Activated CD4-positive, alpha-beta memory T cell treated with anti-CD3 and anti-CD28 coated beads, Interleukin-2, amount 10 ng/mL, durations not matched to agents 7 days and 5 days (primary cell): ENCODE data around the gene DYRK4. TPM values are rescaled to one million over a fixed set of nuclear protein-coding genes. Genes with fewer than 3 reads are reported as not detected.

Source experiments
- CTCF ChIA-PET: fragments of 350-600 bp; sonication (Branson Sonifier 250); formaldehyde crosslinking; loops from one replicate; lab custom pipeline; 2021; ENCODE audit warnings: antibody characterized with exemption, inconsistent platforms; lab: Charles Lee
- POLR2A ChIA-PET: fragments of 350-600 bp; sonication (Branson Sonifier 250); formaldehyde crosslinking; loops from one replicate; lab custom pipeline; 2021; ENCODE audit warnings: antibody characterized with exemption; lab: Charles Lee
- DNase-seq: peaks from one replicate; pipeline ENCODE4 v3.0.0-alpha.2; 2020
- H3K27ac Mint-ChIP-seq: one replicate; pipeline ENCODE4 v1.8.0; 2021; ENCODE audit warnings: mild to moderate bottlenecking, mixed read lengths
- H3K27me3 Mint-ChIP-seq: one replicate; pipeline ENCODE4 v1.8.0; 2021; ENCODE audit warnings: mixed read lengths
- H3K36me3 Mint-ChIP-seq: one replicate; pipeline ENCODE4 v1.8.0; 2021; ENCODE audit warnings: low read depth, mixed read lengths
- H3K4me1 Mint-ChIP-seq: one replicate; pipeline ENCODE4 v1.8.0; 2021; ENCODE audit warnings: mixed read lengths
- H3K4me3 Mint-ChIP-seq: one replicate; pipeline ENCODE4 v1.8.0; 2021; ENCODE audit warnings: mild to moderate bottlenecking, mixed read lengths
- H3K9me3 Mint-ChIP-seq: one replicate; pipeline ENCODE4 v1.8.0; 2021; ENCODE audit warnings: mixed read lengths
- total RNA-seq, 2 experiments: library from RNA; stranded (reverse); gene quantifications; one replicate each; pipeline ENCODE4 v1.2.3, GENCODE V29; 2021

Gene DYRK4
- total RNA-seq, 2 experiments from 2014 or later = 22.9 to 24.4 TPM

DNA sequence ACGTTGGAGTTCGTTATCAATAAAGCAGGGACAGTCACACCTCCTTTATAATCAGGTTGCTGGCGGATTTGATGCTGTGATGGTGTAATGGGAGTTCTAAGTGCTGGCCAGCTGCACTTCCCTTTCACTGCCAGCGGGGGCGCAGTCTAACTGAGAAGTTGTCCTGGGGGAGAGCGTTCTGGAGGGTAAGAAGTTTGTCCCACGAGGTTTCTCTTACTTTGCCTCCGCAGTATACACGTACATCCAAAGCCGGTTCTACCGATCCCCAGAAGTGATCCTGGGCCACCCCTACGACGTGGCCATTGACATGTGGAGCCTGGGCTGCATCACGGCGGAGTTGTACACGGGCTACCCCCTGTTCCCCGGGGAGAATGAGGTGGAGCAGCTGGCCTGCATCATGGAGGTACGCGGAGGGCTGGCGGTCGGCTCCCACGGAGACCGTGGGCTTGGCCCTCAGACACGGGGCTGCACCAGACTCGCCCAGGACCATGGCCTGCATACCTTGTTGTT lies 42.7 kb downstream of the DYRK4 start:
- DNase-seq = peak; percentile 84
- H3K4me3 Mint-ChIP-seq = peak overlapping the region; percentile 91
- no peaks in the 10 kb centered on the region for H3K9me3 Mint-ChIP-seq
- ChIA-PET CTCF (interaction anchor here (0.6 to 2.5 kb wide), 15 partner anchors 7 to 723 kb away, joined by 3 to 15 read pairs (median 4); partner anchors contain the start of genes AKAP3 and NDUFA9), POLR2A (interaction anchor here (0.8 to 2.1 kb wide), 2 partner anchors 45 to 66 kb away, joined by 3 to 10 read pairs; partner anchors contain the start of genes AKAP3 and NDUFA9)
- H3K4me1 Mint-ChIP-seq = peaks cover 12% of the 10 kb centered on the region
- H3K27me3 Mint-ChIP-seq = peaks cover 20% of the 10 kb centered on the region
- peak overlapping the region; percentile 68 for H3K27ac Mint-ChIP-seq
- peaks cover 2% of the 10 kb centered on the region for H3K36me3 Mint-ChIP-seq

DNA sequence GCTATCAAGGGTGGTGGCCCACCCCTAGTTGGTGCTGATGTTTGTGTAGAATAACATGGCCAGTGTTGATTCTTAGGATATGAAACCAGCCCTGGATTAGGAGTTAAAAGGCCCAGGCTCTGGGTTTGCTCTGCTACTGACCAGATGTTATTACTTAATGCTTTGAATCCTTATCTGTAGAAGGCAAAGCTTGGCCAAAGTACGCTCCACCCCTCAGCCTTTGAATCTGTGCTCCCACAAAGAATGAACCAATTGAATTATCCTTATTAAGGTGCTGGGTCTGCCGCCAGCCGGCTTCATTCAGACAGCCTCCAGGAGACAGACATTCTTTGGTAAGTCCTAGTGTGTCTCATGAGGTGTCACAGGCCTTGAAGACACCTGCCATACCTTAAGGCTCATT lies 45.0 kb downstream of the DYRK4 start:
- Mint-ChIP-seq H3K9me3 (no peaks in the 10 kb centered on the region), H3K36me3 (peaks cover 5% of the 10 kb centered on the region), H3K27me3 (peaks cover 17% of the 10 kb centered on the region), H3K27ac (no peak overlapping the region), H3K4me3 (no peak overlapping the region), H3K4me1 (peaks cover 12% of the 10 kb centered on the region)
- POLR2A ChIA-PET = no interaction called here
- no peak for DNase-seq
- CTCF ChIA-PET = no interaction called here

DNA sequence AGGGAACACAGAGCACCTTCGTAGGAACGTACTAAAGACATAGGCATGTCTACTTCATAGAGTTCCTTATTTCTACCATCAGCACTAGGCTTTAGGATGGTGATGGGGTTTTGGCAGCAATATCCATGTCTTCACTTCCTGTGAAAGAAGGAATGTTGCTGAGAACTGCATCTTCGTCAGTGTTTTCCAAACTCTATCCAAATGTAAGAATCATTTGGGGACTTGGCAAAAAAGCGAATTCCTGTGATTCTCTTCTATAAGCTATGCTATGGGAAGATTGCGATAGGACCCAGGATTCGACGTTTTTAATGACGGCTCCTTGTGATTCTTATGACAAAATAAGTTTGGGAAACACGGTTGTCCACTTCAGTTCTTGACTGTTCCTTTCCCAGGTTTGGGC lies 47.1 kb downstream of the DYRK4 start:
- Mint-ChIP-seq H3K27ac (no peak overlapping the region), H3K27me3 (peaks cover 4% of the 10 kb centered on the region), H3K9me3 (no peaks in the 10 kb centered on the region), H3K4me3 (no peak overlapping the region), H3K36me3 (peaks cover 19% of the 10 kb centered on the region), H3K4me1 (peaks cover 12% of the 10 kb centered on the region)
- DNase-seq = no peak
- POLR2A ChIA-PET = no interaction called here
- CTCF ChIA-PET = interaction anchor here (1.5 kb wide), 1 partner anchor 40 kb away, joined by 4 read pairs; the partner anchor contains the start of genes AKAP3 and NDUFA9

DNA sequence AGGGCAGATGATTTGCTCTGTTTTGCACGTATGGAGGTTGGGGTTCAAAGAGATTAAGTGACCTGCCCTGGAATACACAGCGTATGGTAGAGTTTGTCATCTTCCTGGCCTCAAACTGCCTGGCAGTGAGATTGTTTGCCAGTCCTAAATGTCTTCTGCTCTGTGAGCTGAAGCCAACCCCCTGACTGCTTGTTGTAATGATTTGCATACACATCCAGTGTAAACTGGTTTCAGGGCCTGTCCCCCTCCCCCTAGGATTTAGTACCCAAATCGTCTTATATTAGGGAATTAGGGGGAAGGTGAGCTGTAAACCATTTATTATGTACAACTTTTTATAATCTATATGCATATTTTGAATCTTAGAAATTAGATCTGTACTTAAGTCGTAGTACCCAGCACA lies 48.5 kb downstream of the DYRK4 start:
- H3K4me3 Mint-ChIP-seq = no peak overlapping the region
- H3K4me1 Mint-ChIP-seq = peaks cover 5% of the 10 kb centered on the region
- no peak overlapping the region for H3K27ac Mint-ChIP-seq
- no peaks in the 10 kb centered on the region for H3K27me3 Mint-ChIP-seq
- H3K9me3 Mint-ChIP-seq = no peaks in the 10 kb centered on the region
- no peak for DNase-seq
- H3K36me3 Mint-ChIP-seq = peaks cover 20% of the 10 kb centered on the region
- ChIA-PET POLR2A (no interaction called here), CTCF (interaction anchor here (0.7 kb wide), 1 partner anchor 239 kb away, joined by 3 read pairs; no protein-coding TSS in a partner anchor)

DNA sequence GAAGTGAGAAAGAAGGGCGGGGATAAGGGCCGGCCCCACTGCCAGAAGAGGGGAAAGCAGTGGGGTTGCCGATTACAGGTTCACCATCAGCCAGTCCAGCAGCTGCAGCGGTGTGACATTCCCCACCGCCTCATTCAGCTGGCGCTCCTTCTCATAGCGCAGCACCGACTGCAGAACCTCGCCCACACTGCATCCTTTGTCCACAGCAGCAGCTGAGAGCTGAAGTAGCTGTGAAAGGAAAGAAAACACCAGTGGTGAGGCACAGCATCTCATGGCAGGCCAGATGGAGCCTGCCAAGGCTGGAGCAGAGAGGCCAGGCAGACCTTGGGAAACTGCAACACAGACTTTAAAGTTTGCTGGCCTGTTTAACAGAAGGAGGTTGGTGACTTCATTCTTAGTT lies 53.7 kb downstream of the DYRK4 start:
- ChIA-PET CTCF (no interaction called here), POLR2A (no interaction called here)
- no peak for DNase-seq
- no peak overlapping the region for H3K27ac Mint-ChIP-seq
- no peaks in the 10 kb centered on the region for H3K4me1 Mint-ChIP-seq
- no peak overlapping the region for H3K4me3 Mint-ChIP-seq
- no peaks in the 10 kb centered on the region for H3K9me3 Mint-ChIP-seq
- peaks cover 20% of the 10 kb centered on the region for H3K36me3 Mint-ChIP-seq
- no peaks in the 10 kb centered on the region for H3K27me3 Mint-ChIP-seq

DNA sequence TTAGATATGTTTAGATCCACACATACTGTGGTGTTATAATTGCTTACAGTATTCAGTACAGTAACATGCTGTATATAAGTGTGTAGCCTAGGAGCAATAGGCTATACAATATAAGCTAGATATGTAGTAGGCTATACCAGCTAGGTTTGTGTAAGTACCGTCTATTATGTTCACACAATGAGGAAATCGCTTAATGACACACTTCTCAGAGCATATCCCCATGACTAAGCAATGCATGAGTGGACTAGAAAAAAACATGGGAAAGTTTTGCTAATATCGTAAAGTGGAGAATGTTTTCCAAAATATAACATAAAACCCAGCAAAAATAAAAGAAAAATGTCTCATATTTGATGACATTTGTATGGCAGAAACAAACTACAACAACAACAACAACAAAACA lies 59.5 kb downstream of the DYRK4 start:
- POLR2A ChIA-PET = no interaction called here
- no peak for DNase-seq
- no peaks in the 10 kb centered on the region for H3K4me1 Mint-ChIP-seq
- no peaks in the 10 kb centered on the region for H3K36me3 Mint-ChIP-seq
- no peaks in the 10 kb centered on the region for H3K9me3 Mint-ChIP-seq
- peaks cover 19% of the 10 kb centered on the region for H3K27me3 Mint-ChIP-seq
- CTCF ChIA-PET = no interaction called here
- no peak overlapping the region for H3K4me3 Mint-ChIP-seq
- H3K27ac Mint-ChIP-seq = no peak overlapping the region

DNA sequence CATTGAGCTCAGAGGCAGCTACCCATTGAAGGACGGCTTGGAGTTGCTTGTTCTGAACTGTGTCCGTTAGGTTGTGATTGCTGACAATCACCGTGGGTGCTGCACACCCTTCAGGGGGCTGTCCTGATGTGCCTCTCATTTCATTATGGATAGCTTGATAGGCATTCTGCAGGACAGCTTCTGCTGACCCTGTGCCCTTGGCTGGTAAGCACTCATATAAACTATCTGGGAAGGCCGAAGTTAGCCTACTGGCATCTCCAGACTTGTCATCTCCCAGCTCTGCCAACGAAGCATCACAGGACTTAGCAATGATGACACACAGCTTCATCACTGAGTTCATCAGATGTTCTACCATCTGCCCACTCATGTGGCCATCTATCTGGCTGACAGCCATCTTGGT lies 64.5 kb downstream of the DYRK4 start:
- Mint-ChIP-seq H3K4me1 (no peaks in the 10 kb centered on the region), H3K27me3 (peaks cover 25% of the 10 kb centered on the region), H3K27ac (no peak overlapping the region), H3K4me3 (no peak overlapping the region), H3K9me3 (no peaks in the 10 kb centered on the region), H3K36me3 (no peaks in the 10 kb centered on the region)
- DNase-seq = no peak
- POLR2A ChIA-PET = no interaction called here
- CTCF ChIA-PET = no interaction called here

DNA sequence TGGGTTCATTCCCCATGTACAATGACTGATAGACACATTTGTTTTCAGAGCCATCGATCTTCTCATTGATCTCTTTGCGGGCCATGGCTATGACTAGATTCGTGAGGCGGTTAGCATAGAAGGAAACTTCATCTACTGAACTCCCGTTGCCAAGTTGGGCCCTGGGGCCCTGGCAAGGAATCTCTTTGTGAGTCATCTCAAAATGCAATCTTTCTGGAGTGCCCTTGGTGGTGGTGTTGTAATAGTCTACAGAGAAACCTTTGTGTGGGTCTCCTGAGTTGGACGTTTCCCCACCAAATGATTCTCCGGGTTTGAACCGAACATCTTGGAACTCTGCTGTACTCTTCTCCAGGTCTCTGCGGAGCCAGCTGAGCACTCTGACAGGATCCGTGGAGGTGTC lies 66.4 kb downstream of the DYRK4 start:
- no peak overlapping the region for H3K27ac Mint-ChIP-seq
- POLR2A ChIA-PET = no interaction called here
- CTCF ChIA-PET = no interaction called here
- DNase-seq = no peak
- H3K4me1 Mint-ChIP-seq = no peaks in the 10 kb centered on the region
- no peaks in the 10 kb centered on the region for H3K36me3 Mint-ChIP-seq
- peaks cover 21% of the 10 kb centered on the region for H3K27me3 Mint-ChIP-seq
- H3K4me3 Mint-ChIP-seq = no peak overlapping the region
- H3K9me3 Mint-ChIP-seq = no peaks in the 10 kb centered on the region

DNA sequence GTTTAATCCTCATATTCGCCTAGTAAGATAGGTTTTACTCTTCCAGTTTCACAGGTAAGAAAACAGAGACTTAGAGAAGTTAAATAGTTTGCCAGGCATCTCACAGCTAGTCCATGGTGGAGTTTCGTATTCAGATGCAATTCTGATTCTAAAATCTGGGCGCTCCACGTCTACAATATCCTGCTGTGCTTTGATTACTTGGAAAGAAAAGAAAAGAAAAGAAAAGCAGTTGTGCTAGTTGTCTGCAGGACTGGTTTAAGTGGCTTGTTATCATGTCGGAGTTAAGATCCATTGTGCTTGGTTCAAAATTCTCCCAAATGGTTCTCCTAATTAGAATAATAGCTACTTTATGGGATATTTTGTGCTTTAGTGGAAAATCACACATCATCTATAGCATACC lies 68.3 kb downstream of the DYRK4 start:
- H3K9me3 Mint-ChIP-seq = no peaks in the 10 kb centered on the region
- no peak overlapping the region for H3K4me3 Mint-ChIP-seq
- CTCF ChIA-PET = no interaction called here
- H3K36me3 Mint-ChIP-seq = no peaks in the 10 kb centered on the region
- peaks cover 17% of the 10 kb centered on the region for H3K27me3 Mint-ChIP-seq
- no peak for DNase-seq
- no peak overlapping the region for H3K27ac Mint-ChIP-seq
- POLR2A ChIA-PET = no interaction called here
- H3K4me1 Mint-ChIP-seq = no peaks in the 10 kb centered on the region

DNA sequence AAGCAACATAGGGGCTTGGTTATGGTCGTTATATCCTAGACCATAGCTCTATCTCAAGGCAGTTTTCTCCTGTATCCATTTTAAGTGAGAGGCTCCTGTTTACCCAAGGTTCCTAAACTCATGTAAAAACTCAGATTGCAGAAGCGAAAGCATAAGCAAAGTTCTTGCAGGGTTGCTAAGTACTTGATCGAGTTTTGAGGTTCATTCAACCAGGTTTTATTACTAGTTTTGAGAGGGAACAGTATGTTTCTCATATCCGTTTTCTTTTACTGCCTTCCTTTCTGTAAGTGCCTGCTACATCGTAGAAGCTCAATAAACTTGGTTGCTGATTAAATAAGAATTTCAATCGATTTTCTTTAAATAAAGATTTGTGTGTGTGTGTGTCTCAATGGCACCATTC lies 81.7 kb downstream of the DYRK4 start:
- H3K9me3 Mint-ChIP-seq = no peaks in the 10 kb centered on the region
- no peaks in the 10 kb centered on the region for H3K27me3 Mint-ChIP-seq
- peaks cover 3% of the 10 kb centered on the region for H3K36me3 Mint-ChIP-seq
- no peak overlapping the region for H3K27ac Mint-ChIP-seq
- no peak for DNase-seq
- POLR2A ChIA-PET = no interaction called here
- H3K4me1 Mint-ChIP-seq = peaks cover 13% of the 10 kb centered on the region
- CTCF ChIA-PET = interaction anchor here (1.5 kb wide), 1 partner anchor 9 kb away, joined by 3 read pairs; no protein-coding TSS in a partner anchor
- H3K4me3 Mint-ChIP-seq = no peak overlapping the region

DNA sequence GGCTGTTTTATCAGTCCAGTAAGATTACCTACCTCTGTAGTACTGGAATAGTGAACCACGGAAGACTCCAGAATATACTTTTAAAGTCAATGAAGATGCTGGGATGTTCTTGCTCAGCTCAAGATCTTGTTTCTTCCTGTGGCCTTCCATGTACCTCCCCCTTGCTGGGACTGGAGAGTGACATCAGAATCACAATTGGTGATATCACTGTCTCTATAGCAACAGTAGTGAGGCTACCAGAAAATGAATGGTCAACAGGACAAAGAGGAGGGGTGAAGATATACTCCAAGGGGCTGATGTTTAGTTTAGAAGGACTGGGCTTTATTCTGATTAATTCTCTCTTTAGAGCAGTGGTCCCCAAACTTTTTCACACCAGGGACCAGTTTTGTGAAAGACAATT lies 83.0 kb downstream of the DYRK4 start:
- Mint-ChIP-seq H3K27me3 (no peaks in the 10 kb centered on the region), H3K4me3 (no peak overlapping the region), H3K27ac (no peak overlapping the region), H3K9me3 (no peaks in the 10 kb centered on the region), H3K4me1 (peaks cover 24% of the 10 kb centered on the region), H3K36me3 (peaks cover 5% of the 10 kb centered on the region)
- ChIA-PET CTCF (interaction anchor here (1.1 to 1.5 kb wide), 2 partner anchors 8 to 40 kb away, joined by 3 read pairs; no protein-coding TSS in a partner anchor), POLR2A (no interaction called here)
- DNase-seq = no peak

DNA sequence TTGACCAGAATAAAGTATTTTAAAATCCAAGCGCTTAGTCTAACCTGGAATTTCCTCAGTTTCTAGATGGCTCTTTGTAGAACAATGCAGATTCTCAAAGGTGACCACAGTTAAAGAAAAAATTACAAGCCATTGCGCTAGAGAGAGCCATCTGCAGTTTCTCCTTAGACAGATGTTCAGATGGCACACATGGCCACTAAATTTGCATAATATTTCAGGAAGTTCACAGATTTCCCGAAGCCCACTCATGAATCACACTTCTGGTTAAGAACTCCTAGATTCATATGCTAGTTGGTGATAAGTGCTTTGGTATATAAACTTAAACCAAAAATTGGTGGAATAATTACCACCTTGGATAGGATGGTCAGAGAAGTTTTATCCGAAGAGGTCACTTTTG lies 86.1 kb downstream of the DYRK4 start:
- no peak for DNase-seq
- Mint-ChIP-seq H3K36me3 (peaks cover 8% of the 10 kb centered on the region), H3K27ac (peak overlapping the region; percentile 79), H3K4me3 (peak overlapping the region; percentile 97), H3K9me3 (no peaks in the 10 kb centered on the region), H3K27me3 (no peaks in the 10 kb centered on the region), H3K4me1 (peaks cover 49% of the 10 kb centered on the region)
- POLR2A ChIA-PET = interaction anchor here (0.7 to 2.4 kb wide), 10 partner anchors 8 to 181 kb away, joined by 3 to 15 read pairs (median 7); partner anchors contain the start of gene RAD51AP1
- CTCF ChIA-PET = interaction anchor here (1.5 to 1.7 kb wide), 2 partner anchors 8 to 43 kb away, joined by 4 to 13 read pairs; no protein-coding TSS in a partner anchor

DNA sequence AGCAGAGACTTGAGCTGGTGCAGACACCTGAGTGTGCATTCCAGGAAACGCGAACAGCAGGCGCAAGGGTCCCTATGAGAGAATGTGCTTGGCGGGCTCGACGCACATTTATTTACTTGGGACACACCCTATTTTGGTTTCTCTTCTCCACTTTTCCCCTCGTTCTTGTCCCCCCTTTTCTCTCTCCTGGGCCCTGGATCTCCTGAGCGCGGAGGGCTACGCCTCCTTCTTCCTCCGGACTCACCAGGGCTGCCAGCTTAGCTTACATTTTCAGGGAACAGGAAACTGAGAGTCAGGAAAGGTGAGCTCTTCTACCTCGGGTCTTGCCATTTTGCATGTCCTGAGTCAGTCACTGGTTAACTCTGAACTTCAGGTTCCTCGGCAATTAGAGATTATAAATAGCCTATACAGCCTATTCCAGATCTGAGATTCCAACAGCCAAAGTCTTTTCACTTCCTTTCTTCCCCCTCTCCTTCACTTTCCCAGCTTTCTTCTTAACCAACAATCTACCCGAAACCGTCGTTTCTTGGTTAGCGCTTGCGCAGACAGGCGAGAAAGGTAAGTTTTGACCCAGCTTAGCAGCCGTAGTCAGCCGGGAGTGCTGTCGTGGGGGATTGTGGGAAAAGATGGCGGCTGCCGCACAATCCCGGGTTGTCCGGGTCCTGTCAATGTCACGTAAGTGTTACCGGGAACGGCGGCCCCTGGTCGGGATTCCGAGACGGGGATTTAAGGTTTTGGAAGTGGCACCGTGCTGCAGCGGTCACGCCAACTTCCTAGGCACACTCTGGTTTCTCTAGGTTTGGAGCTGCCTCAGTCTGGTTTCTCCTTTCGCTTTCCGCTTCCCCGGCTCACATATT lies 86.7 kb downstream of the DYRK4 start, which contains the start of the genes AKAP3 and NDUFA9:
Gene AKAP3, minus strand, starts transcription at position 551 of the 857 bp plus-strand sequence. CDS start 10,855 bp downstream, outside the sequence.
Gene NDUFA9, plus strand, starts transcription at position 614 of the 857 bp plus-strand sequence. Its CDS starts 13 bp downstream, at position 627.
- H3K4me1 Mint-ChIP-seq = peaks cover 54% of the 10 kb centered on the region
- H3K4me3 Mint-ChIP-seq = peak within 1 kb of the TSS; percentile 97
- H3K27ac Mint-ChIP-seq = peak within 1 kb of the TSS; percentile 79
- ChIA-PET CTCF (interaction anchor here (1.5 to 1.7 kb wide), 5 partner anchors 8 to 200 kb away, joined by 3 to 13 read pairs (median 4); no protein-coding TSS in a partner anchor), POLR2A (interaction anchor here (0.7 to 2.4 kb wide), 18 partner anchors 8 to 898 kb away, joined by 3 to 15 read pairs (median 4); partner anchors contain the start of gene RAD51AP1)
- peaks cover 8% of the 10 kb centered on the region for H3K36me3 Mint-ChIP-seq
- peak; percentile 85 for DNase-seq
- H3K9me3 Mint-ChIP-seq = no peaks in the 10 kb centered on the region
- H3K27me3 Mint-ChIP-seq = no peaks in the 10 kb centered on the region
